GM12892 (cell line): ENCODE data around the gene UXS1.

Source experiments
- POLR2A ChIP-seq: IDR thresholded peaks from 2 replicates; pipeline ENCODE4 v1.6.1; 2011; ENCODE audit warnings: low read depth, low read length, control low read depth
- POLR2AphosphoS5 ChIP-seq: IDR thresholded peaks from 2 replicates; pipeline ENCODE4 v1.6.1; 2011; ENCODE audit warnings: low read depth, low read length, control low read depth
- TAF1 ChIP-seq: IDR thresholded peaks from 2 replicates; pipeline ENCODE4 v1.6.1; 2011; ENCODE audit warnings: low read depth, mild to moderate bottlenecking, control low read depth, low read length, borderline replicate concordance

GRCh38 chr2:106044021-106044420 is 150.1 kb downstream of the UXS1 start:
- TF ChIP-seq POLR2AphosphoS5 (no peak), POLR2A (no peak), TAF1 (no peak)
